ENCODE measurements around the gene WNT9B.

DNA sequence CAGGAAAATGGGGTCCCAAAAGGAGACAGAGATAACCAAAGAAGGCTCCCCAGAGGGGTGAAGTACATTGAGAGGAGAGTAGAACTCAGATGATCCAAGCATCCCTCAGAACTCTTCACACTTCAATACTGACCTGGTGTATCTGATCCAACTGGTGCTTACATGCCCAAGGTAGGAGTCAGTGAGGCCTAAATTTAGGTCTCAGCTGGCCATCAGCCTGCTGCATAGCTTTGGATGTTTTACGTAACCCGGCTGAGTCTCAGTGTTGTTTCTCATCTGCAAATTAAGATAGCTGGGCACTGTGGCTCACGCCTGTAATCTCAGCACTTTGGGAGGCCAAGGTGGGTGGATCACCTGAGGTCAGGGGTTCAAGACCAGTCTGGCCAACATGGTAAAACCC is 59.9 kb downstream of the WNT9B start:
- no peak for TF ChIP-seq EZH2 (IDR thresholded peaks at IDR 0.05)
- no peak for TF ChIP-seq POLR2AphosphoS5 (IDR thresholded peaks at IDR 0.05; ENCODE audit: borderline replicate concordance, low read depth, low read length)
